ENCODE results near the gene CTU2. TPM values are rescaled to one million over a fixed set of nuclear protein-coding genes. Genes with fewer than 3 reads are reported as not detected.

Gene CTU2
- total and polyA plus RNA-seq, 2 experiments from 2014 or later: 5.9 to 19.5 TPM

DNA sequence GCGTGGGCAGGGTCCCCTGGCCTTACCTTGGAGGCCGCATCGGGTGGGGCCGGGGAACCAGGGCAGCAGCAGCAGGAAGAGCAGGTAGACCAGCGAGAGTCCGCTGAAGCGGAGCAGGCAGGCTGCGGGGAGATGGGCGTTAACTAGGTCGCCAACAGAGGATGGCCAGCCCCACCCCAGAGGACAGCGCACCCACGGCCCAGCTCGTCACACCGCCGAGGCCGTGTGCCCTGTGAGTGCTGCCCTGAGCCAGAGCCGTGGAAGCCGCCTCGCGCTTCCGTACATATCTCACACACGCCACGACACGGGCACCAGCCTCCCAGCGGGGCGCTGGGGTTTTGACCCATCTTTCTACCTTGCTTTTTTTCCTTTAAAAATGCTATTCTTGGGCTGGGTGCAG, 43.1 kb downstream of the CTU2 start:
- Histone ChIP-seq H3K4me3 (no peak overlapping the region), H2AFZ (no peak overlapping the region), H3K36me3 (replicated peaks; ENCODE audit: insufficient read depth, low read depth) (no peaks in the 10 kb centered on the region), H3K4me1 (ENCODE audit: insufficient read depth) (no peaks in the 10 kb centered on the region), H3K27me3 (no peaks in the 10 kb centered on the region), H4K20me1 (ENCODE audit: insufficient read depth, poor library complexity, severe bottlenecking) (no peaks in the 10 kb centered on the region), H3K79me2 (no peaks in the 10 kb centered on the region), H3K27ac (no peak overlapping the region), H3K9me3 (ENCODE audit: low read depth) (no peaks in the 10 kb centered on the region), H3K4me2 (no peak overlapping the region), H3K9me2 (replicated peaks; ENCODE audit: insufficient read depth) (no peaks in the 10 kb centered on the region)
- TF ChIP-seq EZH2phosphoT487 (IDR thresholded peaks at IDR 0.05; ENCODE audit: low read depth, severe bottlenecking, unreplicated experiment) (no peak), EZH2 (IDR thresholded peaks at IDR 0.05; ENCODE audit: borderline replicate concordance) (no peak)
- TF ChIP-seq, protein P1, sequence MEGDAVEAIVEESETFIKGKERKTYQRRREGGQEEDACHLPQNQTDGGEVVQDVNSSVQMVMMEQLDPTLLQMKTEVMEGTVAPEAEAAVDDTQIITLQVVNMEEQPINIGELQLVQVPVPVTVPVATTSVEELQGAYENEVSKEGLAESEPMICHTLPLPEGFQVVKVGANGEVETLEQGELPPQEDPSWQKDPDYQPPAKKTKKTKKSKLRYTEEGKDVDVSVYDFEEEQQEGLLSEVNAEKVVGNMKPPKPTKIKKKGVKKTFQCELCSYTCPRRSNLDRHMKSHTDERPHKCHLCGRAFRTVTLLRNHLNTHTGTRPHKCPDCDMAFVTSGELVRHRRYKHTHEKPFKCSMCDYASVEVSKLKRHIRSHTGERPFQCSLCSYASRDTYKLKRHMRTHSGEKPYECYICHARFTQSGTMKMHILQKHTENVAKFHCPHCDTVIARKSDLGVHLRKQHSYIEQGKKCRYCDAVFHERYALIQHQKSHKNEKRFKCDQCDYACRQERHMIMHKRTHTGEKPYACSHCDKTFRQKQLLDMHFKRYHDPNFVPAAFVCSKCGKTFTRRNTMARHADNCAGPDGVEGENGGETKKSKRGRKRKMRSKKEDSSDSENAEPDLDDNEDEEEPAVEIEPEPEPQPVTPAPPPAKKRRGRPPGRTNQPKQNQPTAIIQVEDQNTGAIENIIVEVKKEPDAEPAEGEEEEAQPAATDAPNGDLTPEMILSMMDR (IDR thresholded peaks at IDR 0.05; ENCODE audit: poor library complexity): no peak
- 96% methylated on average over 26 of the region's 26 CpGs for WGBS (ENCODE audit: low lambda C conversion rate, missing lambda C conversion rate)
- DNase-seq (ENCODE audit: low spot score): no peak

DNA sequence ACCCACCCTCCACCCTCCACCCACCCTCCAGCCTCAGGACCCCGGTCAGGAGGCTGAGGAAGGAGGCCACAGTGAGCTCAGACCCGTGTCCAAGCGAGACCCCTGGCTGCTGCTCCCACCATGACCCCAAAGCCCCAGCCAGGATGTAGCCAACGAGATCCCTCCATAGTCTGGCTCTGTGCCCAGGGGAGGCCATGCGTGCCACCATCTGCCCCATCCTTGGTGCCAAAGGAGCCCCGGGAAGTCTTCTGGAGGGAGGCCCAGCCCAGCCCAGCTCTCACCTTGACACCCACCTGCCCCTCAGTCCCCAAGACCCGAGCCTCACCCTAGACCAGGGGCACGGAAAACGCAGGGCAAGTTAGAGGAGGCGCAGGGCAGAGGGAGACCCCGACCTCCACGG, 44.6 kb downstream of the CTU2 start:
- no peaks in the 10 kb centered on the region for H3K27me3 ChIP-seq
- H4K20me1 ChIP-seq (ENCODE audit: insufficient read depth, poor library complexity, severe bottlenecking): peaks cover 7% of the 10 kb centered on the region
- no peak overlapping the region for H3K27ac ChIP-seq
- TF ChIP-seq EZH2 (IDR thresholded peaks at IDR 0.05; ENCODE audit: borderline replicate concordance) (no peak), EZH2phosphoT487 (IDR thresholded peaks at IDR 0.05; ENCODE audit: low read depth, severe bottlenecking, unreplicated experiment) (no peak)
- TF ChIP-seq, protein P1 (IDR thresholded peaks at IDR 0.05; ENCODE audit: poor library complexity): no peak
- H3K4me2 ChIP-seq: no peak overlapping the region
- no peak overlapping the region for H2AFZ ChIP-seq
- H3K4me1 ChIP-seq (ENCODE audit: insufficient read depth): peaks cover 3% of the 10 kb centered on the region
- DNase-seq (ENCODE audit: low spot score): no peak
- H3K79me2 ChIP-seq: no peaks in the 10 kb centered on the region
- H3K4me3 ChIP-seq: no peak overlapping the region
- 89% methylated on average over 12 of the region's 12 CpGs for WGBS (ENCODE audit: low lambda C conversion rate, missing lambda C conversion rate)
- H3K9me3 ChIP-seq (ENCODE audit: low read depth): no peaks in the 10 kb centered on the region
- no peaks in the 10 kb centered on the region for H3K9me2 ChIP-seq (replicated peaks; ENCODE audit: insufficient read depth)
- H3K36me3 ChIP-seq (replicated peaks; ENCODE audit: insufficient read depth, low read depth): no peaks in the 10 kb centered on the region

DNA sequence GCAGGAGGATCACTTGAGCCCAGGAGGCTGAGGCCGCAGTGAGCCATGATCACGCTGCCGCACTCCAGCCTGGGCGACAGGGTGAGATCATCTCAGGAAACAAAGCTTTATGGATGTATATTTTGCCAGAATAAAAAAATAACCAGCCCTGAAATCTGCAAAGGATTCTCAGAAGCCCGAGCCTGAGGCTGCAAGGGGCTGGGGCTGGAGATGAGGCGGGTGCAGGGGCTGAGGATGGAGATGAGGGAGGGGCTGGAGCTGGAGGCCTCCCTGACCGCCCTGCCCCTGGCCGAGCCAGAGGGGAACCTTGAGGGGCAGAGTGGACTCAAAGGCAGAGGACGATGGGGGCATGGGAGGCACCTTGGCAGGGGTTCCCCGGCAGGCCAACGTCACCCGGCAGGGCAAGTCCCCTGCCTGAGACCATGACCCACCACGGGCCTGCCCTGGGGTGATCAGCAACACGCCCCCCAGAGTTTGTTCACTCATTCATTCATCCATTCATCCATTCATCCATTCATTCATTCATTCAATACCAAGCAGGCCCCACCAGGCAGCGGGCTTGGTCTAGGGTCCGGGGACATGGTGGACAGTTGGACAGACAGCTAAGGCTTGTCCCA, 46.2 kb downstream of the CTU2 start:
- Histone ChIP-seq H3K27ac (no peak overlapping the region), H3K4me2 (no peak overlapping the region), H3K9me3 (ENCODE audit: low read depth) (no peaks in the 10 kb centered on the region), H3K4me1 (ENCODE audit: insufficient read depth) (peaks cover 3% of the 10 kb centered on the region), H2AFZ (no peak overlapping the region), H3K9me2 (replicated peaks; ENCODE audit: insufficient read depth) (no peaks in the 10 kb centered on the region), H3K79me2 (no peaks in the 10 kb centered on the region), H3K4me3 (no peak overlapping the region), H3K27me3 (no peaks in the 10 kb centered on the region), H4K20me1 (ENCODE audit: insufficient read depth, poor library complexity, severe bottlenecking) (peaks cover 7% of the 10 kb centered on the region), H3K36me3 (replicated peaks; ENCODE audit: insufficient read depth, low read depth) (no peaks in the 10 kb centered on the region)
- no peak for DNase-seq (ENCODE audit: low spot score)
- TF ChIP-seq, protein P1 (IDR thresholded peaks at IDR 0.05; ENCODE audit: poor library complexity): no peak
- TF ChIP-seq EZH2phosphoT487 (IDR thresholded peaks at IDR 0.05; ENCODE audit: low read depth, severe bottlenecking, unreplicated experiment) (no peak), EZH2 (IDR thresholded peaks at IDR 0.05; ENCODE audit: borderline replicate concordance) (no peak)
- WGBS (ENCODE audit: low lambda C conversion rate, missing lambda C conversion rate): 97% methylated on average over 14 of the region's 16 CpGs

Measured in hepatocyte (in vitro differentiated cells).